GM19395 (cell line): Measurements from ENCODE around the gene STX8.
"Not testable (repeated sequence)": the region's sequence is repeated elsewhere in the genome, so short reads cannot be mapped to it uniquely, and the experiment has no call there.

Experiments
- ATAC-seq: cut with Tn5 transposase; IDR thresholded peaks from one replicate; pipeline ENCODE4 v1.9.1; 2021; ENCODE audit warnings: mild to moderate bottlenecking, moderate library complexity; ENCODE audit not compliant: unreplicated experiment

The STX8 gene

GRCh38 chr17:9355846-9356245, 219.8 kb downstream of the STX8 start:
- no peak for ATAC-seq

GRCh38 chr17:9355231-9355630, 220.4 kb downstream of the STX8 start:
- not testable (repeated sequence) for ATAC-seq

- ATAC-seq: no peak
Observed at GRCh38 chr17:9350080-9350479, 225.5 kb downstream of the STX8 start.

GRCh38 chr17:9346296-9346926, 229.2 kb downstream of the STX8 start:
- ATAC-seq: no peak

- no peak for ATAC-seq
Observed at GRCh38 chr17:9343516-9343915, 232.1 kb downstream of the STX8 start.

GRCh38 chr17:9342225-9342624, 233.4 kb downstream of the STX8 start:
- ATAC-seq: no peak

- no peak for ATAC-seq
Observed at GRCh38 chr17:9339958-9340357, 235.7 kb downstream of the STX8 start.

- not testable (repeated sequence) for ATAC-seq
Observed at GRCh38 chr17:9339482-9339881, 236.1 kb downstream of the STX8 start.

- no peak for ATAC-seq
Observed at GRCh38 chr17:9336817-9337216, 238.8 kb downstream of the STX8 start.

- ATAC-seq: no peak
Observed at GRCh38 chr17:9334536-9335446, 240.8 kb downstream of the STX8 start.

- ATAC-seq: no peak
Observed at GRCh38 chr17:9332132-9332494, 243.5 kb downstream of the STX8 start.

- no peak for ATAC-seq
Observed at GRCh38 chr17:9331279-9332131, 244.1 kb downstream of the STX8 start.

- no peak for ATAC-seq
Observed at GRCh38 chr17:9330611-9331271, 244.9 kb downstream of the STX8 start.

- no peak for ATAC-seq
Observed at GRCh38 chr17:9330141-9330540, 245.5 kb downstream of the STX8 start.

- no peak for ATAC-seq
Observed at GRCh38 chr17:9329251-9329921, 246.2 kb downstream of the STX8 start.

- ATAC-seq: no peak
Observed at GRCh38 chr17:9324864-9325263, 250.8 kb downstream of the STX8 start.

- ATAC-seq: no peak
Observed at GRCh38 chr17:9322326-9322725, 253.3 kb downstream of the STX8 start.

GRCh38 chr17:9321890-9322289, 253.7 kb downstream of the STX8 start:
- ATAC-seq: no peak

GRCh38 chr17:9315360-9315759, 260.3 kb downstream of the STX8 start:
- ATAC-seq: no peak

GRCh38 chr17:9313346-9313745, 262.3 kb downstream of the STX8 start:
- ATAC-seq: no peak
